ENCODE data around the gene DNAH17. TPM values are rescaled to one million over a fixed set of nuclear protein-coding genes. Genes with fewer than 3 reads are reported as not detected.

DNAH17 gene
- total and polyA plus RNA-seq, 2 experiments from 2014 or later, result 0.64 TPM; not detected in 1

- H3K9me3 ChIP-seq (ENCODE audit: low read depth), result no peaks in the 10 kb centered on the region
- no peak for DNase-seq
- no peaks in the 10 kb centered on the region for H3K79me2 ChIP-seq (ENCODE audit: insufficient read depth)
- H3K4me1 ChIP-seq (ENCODE audit: insufficient read depth), result no peaks in the 10 kb centered on the region
- no peaks in the 10 kb centered on the region; the same call in 1 of the 2 replicates for H3K27me3 ChIP-seq (replicated peaks; ENCODE audit: insufficient read depth)
- no peak overlapping the region for H3K4me2 ChIP-seq (ENCODE audit: unreplicated experiment)
- H3K9me2 ChIP-seq (ENCODE audit: insufficient read depth), result no peaks in the 10 kb centered on the region
- no peak overlapping the region for H2AFZ ChIP-seq
- 62 to 64% methylated on average over 17 to 20 of the region's 20 CpGs for WGBS, 2 experiments (ENCODE audit: low coverage in 1 of 2, low lambda C conversion rate in 2 of 2, missing lambda C conversion rate in 2 of 2)
- no peak overlapping the region for H3K27ac ChIP-seq
- TF ChIP-seq EZH2 (IDR thresholded peaks at IDR 0.05; ENCODE audit: insufficient read depth, poor library complexity, severe bottlenecking) (no peak), EZH2phosphoT487 (IDR thresholded peaks at IDR 0.05; ENCODE audit: insufficient read depth, low read depth) (no peak)
- no peaks in the 10 kb centered on the region for H4K20me1 ChIP-seq (ENCODE audit: insufficient read depth)
- H3K36me3 ChIP-seq (ENCODE audit: low read depth), result no peaks in the 10 kb centered on the region
- H3F3A ChIP-seq (ENCODE audit: insufficient read depth), result no peaks in the 10 kb centered on the region
- in situ Hi-C loops (cut with MboI), result no loop called here
- no peak overlapping the region for H3K4me3 ChIP-seq
- H3K9ac ChIP-seq, result no peak overlapping the region
These were observed 4.7 kb downstream of the DNAH17 start for GRCh38 chr17:78572239-78573205.

- Histone ChIP-seq H3K27ac (no peak overlapping the region), H3K27me3 (replicated peaks; ENCODE audit: insufficient read depth) (no peaks in the 10 kb centered on the region; the same call in 1 of the 2 replicates), H3K9me2 (ENCODE audit: insufficient read depth) (no peaks in the 10 kb centered on the region), H3K9ac (no peak overlapping the region), H2AFZ (no peak overlapping the region), H3K4me3 (no peak overlapping the region), H3K4me2 (ENCODE audit: unreplicated experiment) (no peak overlapping the region), H3K9me3 (ENCODE audit: low read depth) (no peaks in the 10 kb centered on the region), H3K4me1 (ENCODE audit: insufficient read depth) (no peaks in the 10 kb centered on the region), H4K20me1 (ENCODE audit: insufficient read depth) (no peaks in the 10 kb centered on the region), H3K36me3 (ENCODE audit: low read depth) (no peaks in the 10 kb centered on the region), H3F3A (ENCODE audit: insufficient read depth) (no peaks in the 10 kb centered on the region), H3K79me2 (ENCODE audit: insufficient read depth) (no peaks in the 10 kb centered on the region)
- in situ Hi-C loops (cut with MboI), result no loop called here
- TF ChIP-seq EZH2phosphoT487 (IDR thresholded peaks at IDR 0.05; ENCODE audit: insufficient read depth, low read depth) (no peak), EZH2 (IDR thresholded peaks at IDR 0.05; ENCODE audit: insufficient read depth, poor library complexity, severe bottlenecking) (no peak)
- WGBS, 2 experiments (ENCODE audit: low coverage in 1 of 2, low lambda C conversion rate in 2 of 2, missing lambda C conversion rate in 2 of 2), result 80 to 82% methylated on average over 11 to 13 of the region's 13 CpGs
- DNase-seq, result no peak
These were observed 5.9 kb downstream of the DNAH17 start for GRCh38 chr17:78571329-78571728.

GRCh38 chr17:78568494-78569115 is 8.6 kb downstream of the DNAH17 start:
- H3K27me3 ChIP-seq (replicated peaks; ENCODE audit: insufficient read depth), result peaks cover 13% of the 10 kb centered on the region
- H3K79me2 ChIP-seq (ENCODE audit: insufficient read depth), result no peaks in the 10 kb centered on the region
- H3K4me3 ChIP-seq, result no peak overlapping the region
- peak; percentile 39 for DNase-seq
- TF ChIP-seq EZH2 (IDR thresholded peaks at IDR 0.05; ENCODE audit: insufficient read depth, poor library complexity, severe bottlenecking) (no peak), EZH2phosphoT487 (IDR thresholded peaks at IDR 0.05; ENCODE audit: insufficient read depth, low read depth) (no peak)
- in situ Hi-C loops (cut with MboI), result no loop called here
- H3K27ac ChIP-seq, result no peak overlapping the region
- no peaks in the 10 kb centered on the region for H4K20me1 ChIP-seq (ENCODE audit: insufficient read depth)
- no peak overlapping the region for H3K4me2 ChIP-seq (ENCODE audit: unreplicated experiment)
- no peaks in the 10 kb centered on the region for H3K9me2 ChIP-seq (ENCODE audit: insufficient read depth)
- no peak overlapping the region for H3K9ac ChIP-seq
- no peaks in the 10 kb centered on the region for H3F3A ChIP-seq (ENCODE audit: insufficient read depth)
- no peaks in the 10 kb centered on the region for H3K9me3 ChIP-seq (ENCODE audit: low read depth)
- H2AFZ ChIP-seq, result no peak overlapping the region
- no peaks in the 10 kb centered on the region for H3K36me3 ChIP-seq (ENCODE audit: low read depth)
- no peaks in the 10 kb centered on the region for H3K4me1 ChIP-seq (ENCODE audit: insufficient read depth)
- 63 to 67% methylated on average over 16 of the region's 16 CpGs for WGBS, 2 experiments (ENCODE audit: low coverage in 1 of 2, low lambda C conversion rate in 2 of 2, missing lambda C conversion rate in 2 of 2)

GRCh38 chr17:78567991-78568390 is 9.2 kb downstream of the DNAH17 start:
- no peak for TF ChIP-seq EZH2phosphoT487 (IDR thresholded peaks at IDR 0.05; ENCODE audit: insufficient read depth, low read depth)
- no peak for TF ChIP-seq EZH2 (IDR thresholded peaks at IDR 0.05; ENCODE audit: insufficient read depth, poor library complexity, severe bottlenecking)
- Histone ChIP-seq H3K79me2 (ENCODE audit: insufficient read depth) (no peaks in the 10 kb centered on the region), H2AFZ (no peak overlapping the region), H3K9me3 (ENCODE audit: low read depth) (no peaks in the 10 kb centered on the region), H3K4me3 (no peak overlapping the region), H4K20me1 (ENCODE audit: insufficient read depth) (no peaks in the 10 kb centered on the region), H3F3A (ENCODE audit: insufficient read depth) (no peaks in the 10 kb centered on the region), H3K4me2 (ENCODE audit: unreplicated experiment) (no peak overlapping the region), H3K9me2 (ENCODE audit: insufficient read depth) (no peaks in the 10 kb centered on the region), H3K36me3 (ENCODE audit: low read depth) (no peaks in the 10 kb centered on the region), H3K9ac (no peak overlapping the region), H3K4me1 (ENCODE audit: insufficient read depth) (no peaks in the 10 kb centered on the region), H3K27ac (no peak overlapping the region), H3K27me3 (replicated peaks; ENCODE audit: insufficient read depth) (peaks cover 19% of the 10 kb centered on the region)
- in situ Hi-C loops (cut with MboI), result no loop called here
- 83% methylated on average over 11 of the region's 11 CpGs for WGBS, 2 experiments (ENCODE audit: low coverage in 1 of 2, low lambda C conversion rate in 2 of 2, missing lambda C conversion rate in 2 of 2)
- DNase-seq, result peak; percentile 30
